Muscle of back (tissue), 11 donors: Measurements from ENCODE around the gene UMODL1. TPM values are rescaled to one million over a fixed set of nuclear protein-coding genes. Genes with fewer than 3 reads are reported as not detected.
"Not testable (repeated sequence)": the region's sequence is repeated elsewhere in the genome, so short reads cannot be mapped to it uniquely, and the experiment has no call there.

Source experiments
- DNase-seq, 3 donors: peaks; one replicate each; pipeline versions ENCODE4 v3.0.0 to v3.0.0-alpha.2; 2013
- polyA plus RNA-seq, 10 donors: library from polyadenylated mRNA; unstranded; fragments of 120-200 nt; gene quantifications; one replicate each; pipeline ENCODE4 v1.2.1, GENCODE V29; 2013; ENCODE audit not compliant: insufficient read length in 10 of 10

Gene UMODL1
- polyA plus RNA-seq, 10 donors, result 0.04 TPM; not detected in 9

DNA sequence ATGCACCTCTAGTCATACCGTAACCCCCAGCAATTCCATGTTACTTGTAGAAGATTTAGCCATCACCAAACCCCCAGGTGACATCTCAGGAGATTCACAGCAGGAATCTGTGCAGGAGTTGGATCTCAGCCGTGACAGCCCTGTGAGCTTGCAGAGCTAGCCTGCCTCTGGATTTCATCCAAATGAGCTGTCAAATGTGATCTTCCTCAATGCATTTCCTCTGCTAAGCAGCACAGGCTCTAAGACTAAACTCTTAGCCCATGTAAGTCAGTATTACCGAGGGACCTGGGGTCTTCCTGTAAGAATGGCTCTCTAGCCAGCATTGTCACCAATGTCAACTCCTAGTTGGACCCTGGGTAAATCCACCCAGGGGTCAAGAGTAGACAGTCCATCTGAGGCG lies 41.7 kb downstream of the UMODL1 start:
- DNase-seq, result peak in 2 of 3 donors; percentile 20 to 59

DNA sequence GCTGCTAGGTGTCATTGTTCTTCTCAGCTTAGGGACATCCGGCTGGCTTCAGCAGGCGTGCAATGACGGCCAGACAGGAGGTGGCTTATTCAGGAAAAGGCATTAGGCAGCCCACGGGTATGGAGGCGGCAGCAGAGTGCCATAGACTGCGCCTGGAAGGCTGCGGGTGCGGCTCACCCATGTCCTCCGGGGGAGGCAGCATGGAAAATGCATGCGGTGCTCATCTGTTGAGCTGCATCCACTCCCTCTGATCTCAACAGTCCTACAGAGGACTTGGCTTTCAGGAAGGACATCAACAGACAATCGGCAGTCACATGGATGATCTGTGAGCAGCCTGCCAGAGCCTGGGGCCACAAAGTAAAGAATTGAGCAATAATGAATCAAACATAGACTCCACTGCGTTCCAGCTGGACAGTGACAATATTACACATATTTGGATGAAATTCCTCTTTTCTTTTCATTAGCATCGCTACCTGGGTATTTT lies 42.9 kb downstream of the UMODL1 start:
- DNase-seq, result peak in 2 of 3 donors; percentile 12 to 59

DNA sequence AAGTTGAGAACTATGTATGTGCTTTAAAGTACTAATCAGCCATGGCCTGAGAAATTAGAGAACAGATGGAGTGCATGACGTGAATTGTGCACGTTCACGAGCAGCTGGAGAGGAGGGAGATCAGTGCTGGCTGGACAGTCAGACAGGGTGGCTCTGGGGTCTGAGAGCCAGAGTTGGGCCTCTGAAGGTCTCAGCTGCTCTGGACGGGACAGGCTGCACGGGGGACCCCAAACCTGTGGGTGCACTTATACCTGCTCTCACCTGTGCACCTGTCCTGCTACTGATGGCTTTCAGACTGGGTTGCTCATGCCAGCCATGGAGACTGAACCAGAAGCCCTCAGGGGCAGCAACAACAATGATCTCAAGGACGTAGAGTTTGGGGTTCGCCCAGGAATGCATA lies 43.5 kb downstream of the UMODL1 start:
- no peak for DNase-seq

DNA sequence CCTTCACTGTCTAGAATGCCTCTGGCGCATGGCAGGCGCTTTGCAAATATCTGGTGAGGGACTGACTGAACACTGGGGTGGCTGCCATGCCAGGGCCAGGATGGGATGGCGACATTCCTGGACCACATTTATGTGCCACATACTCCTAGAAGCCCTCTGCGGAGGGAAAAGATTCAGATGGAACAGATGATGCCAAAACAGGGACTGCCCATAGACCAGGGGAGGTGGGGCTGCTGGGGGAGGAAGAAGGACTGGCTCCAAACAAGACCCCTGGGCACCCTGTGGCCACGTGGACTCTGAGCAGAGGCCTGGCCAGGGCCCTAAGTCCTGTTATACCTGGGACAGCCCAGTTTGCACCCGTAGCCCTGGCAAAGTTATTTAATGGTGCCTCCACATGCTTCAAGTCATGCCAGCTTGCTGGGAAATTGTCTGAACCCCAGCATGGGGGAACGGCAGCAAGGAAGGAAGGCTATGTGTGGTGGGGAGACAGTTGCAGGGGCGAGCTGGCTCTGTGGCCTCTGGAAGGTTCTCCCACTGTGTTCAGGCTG lies 44.1 kb downstream of the UMODL1 start:
- DNase-seq, result no peak

DNA sequence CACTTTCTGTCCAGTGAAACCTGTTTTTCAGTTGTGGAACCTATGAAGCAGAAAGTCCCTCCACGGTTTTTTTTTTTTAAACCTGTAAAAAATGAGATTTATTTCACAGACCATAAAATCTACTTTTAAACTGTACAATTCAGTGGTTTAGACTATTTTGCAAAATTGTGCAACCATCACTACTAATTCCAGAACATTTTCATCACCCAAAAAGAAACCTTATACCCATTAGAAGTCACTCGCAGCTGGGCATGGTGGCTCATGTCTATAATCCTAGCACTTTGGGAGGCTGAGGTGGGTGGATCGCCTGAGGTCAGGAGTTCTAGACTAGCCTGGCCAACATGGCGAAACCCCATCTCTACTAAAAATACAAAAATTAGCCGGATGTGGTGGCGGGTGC lies 45.4 kb downstream of the UMODL1 start:
- not testable (repeated sequence) for DNase-seq

DNA sequence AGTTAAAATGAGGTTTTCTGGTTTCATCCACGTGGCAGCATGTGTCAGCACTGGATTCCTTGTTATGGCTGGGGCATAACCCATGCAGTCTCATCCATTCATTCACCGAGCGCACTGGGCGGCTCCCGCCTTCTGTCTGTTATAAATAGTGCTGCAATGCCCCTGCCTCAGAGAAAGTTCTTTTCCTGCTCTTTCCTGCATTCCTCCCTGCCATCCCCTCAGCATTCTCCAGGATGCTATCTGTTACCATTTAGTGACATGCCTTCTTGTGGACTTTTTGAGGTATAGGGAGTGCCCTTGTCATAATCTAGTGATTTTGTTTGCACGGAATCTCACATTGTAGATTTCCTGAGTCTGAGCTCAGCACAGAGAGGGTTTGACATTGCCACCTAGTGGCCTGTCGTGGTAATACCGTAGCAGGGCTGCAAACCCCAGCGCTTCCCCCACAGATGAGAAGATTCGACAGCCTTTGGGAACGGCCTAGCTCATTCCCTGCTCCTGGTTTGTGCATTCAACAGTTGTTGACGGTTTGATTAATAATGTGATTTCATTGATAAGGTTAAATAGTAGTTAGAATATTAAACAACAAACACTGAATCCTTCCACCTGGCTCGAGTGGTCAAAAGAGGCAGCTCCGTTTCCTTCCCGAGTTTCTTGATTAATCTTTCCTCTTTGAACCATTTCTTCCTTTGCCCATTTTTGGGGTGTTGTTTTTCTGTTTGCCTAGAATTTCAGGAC lies 46.3 kb downstream of the UMODL1 start:
- peak; percentile 74 to 88 (median 85) for DNase-seq

DNA sequence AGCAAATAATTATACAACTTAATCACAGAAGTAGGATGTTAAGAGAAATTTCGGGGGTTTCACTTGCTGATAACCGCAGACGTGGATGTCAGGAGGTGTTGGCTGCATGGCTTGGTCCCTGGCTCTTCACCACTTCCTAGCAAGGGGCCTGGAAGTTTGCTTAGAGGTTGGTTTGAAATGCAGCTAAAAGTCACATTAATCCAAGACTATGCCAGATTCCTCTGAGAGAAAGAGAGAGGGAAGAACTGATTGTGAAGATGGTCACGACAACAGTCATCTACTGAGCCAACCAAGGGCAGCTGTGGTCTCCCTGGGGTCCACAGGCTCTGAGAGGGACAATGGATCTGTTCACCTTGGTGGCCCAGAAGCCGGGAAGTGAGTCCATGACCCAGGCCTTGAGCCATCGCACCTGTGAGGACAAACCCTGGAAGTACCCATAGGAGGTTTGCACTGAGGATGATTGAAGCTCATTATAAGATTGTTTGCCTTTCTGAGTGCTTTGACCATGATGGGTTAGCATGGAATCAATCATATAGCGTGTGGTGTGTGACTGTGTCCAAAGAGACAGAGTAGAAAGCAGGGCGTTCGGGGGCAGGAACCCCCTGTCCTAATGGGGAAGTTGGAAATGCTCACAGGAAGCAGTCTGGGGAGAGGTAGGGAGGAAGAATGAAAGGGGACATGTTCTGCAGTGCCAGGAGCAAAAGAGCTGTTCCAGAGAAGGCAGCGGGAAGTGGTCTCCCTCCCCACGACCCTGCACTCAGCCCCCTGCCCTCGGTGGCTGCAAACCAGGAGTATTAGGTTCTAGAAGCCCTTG lies 47.1 kb downstream of the UMODL1 start:
- DNase-seq, result no peak

DNA sequence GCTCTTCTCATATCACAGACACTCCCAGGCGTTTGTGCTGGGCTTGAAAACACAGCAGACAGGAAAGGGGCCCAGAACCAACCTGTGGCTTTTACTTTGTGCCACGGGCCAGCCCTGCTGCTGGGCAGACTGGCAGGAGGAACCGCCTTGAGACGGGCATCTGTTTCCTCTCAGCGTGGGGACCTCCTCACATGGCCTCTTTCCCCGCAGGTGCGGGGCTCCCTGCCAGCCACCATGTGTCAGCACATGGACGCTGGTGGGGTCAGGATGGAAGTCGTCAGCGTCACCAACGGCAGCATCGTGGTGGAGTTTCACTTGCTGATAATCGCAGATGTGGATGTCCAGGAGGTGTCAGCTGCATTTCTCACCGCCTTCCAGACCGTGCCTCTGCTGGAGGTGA lies 47.8 kb downstream of the UMODL1 start:
- DNase-seq, result no peak

DNA sequence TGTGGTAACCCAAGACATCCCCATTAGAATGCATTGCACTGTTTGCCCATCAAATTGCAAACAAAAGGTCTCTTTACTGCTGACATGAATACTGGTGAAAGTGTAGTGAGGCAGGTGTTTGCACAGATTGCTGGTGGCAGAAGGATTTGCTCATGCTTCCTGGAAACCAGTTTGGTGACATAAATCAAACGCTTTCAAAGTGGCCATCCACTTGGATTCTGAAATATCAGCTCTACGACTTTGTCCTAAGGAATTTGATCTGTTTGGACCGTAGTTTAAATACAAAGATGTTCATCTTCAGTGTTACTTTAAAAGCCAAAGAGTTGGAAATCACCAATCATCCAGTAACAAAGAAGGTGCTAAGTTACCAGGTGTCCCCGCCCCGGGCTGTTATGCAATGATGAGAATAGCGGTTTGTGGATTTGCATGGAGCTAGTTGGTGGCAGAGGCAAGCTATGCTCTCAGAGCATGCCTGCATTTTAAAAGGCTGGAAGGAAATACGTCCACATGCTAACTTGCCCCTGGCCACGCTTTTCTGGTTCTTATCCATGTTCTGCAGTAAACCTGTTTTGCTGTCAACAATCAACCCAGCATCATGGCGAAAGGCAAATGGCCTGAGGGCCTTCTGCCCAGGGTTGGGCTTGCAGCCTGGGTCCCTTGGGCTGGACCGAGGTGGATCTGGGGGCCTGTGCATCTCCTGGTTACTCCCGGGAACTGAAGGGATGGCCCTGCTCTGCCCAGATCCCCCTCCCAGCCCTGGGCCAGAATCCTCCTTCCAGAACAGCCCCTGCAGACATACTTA lies 49.2 kb downstream of the UMODL1 start:
- no peak for DNase-seq

DNA sequence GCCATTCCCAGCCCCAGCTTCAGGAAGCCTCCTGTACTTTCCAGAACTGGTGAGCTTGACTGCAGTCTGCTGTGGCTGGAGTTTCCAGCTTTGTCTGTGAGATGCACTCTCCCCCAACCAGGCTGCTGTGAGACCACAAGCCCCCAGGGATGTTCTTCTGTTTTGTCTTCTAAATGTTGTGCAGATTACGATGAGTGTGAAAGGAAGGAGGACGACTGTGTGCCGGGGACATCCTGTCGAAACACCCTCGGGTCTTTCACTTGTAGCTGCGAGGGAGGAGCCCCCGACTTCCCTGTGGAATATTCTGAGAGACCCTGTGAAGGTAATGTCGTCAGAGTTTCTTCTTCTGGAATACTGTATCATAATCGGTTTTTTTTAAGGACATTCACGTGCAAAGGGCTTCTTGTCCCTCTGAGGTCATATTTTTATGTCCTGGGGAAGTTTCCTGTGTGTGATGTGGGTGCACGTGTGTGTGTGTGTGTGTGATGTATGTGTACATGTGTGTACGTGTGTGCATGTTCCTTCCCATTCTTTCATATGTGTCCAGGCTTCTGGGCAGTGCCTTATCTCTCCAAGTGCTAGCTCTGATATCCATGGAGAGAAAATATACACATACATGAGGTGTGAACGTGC lies 49.9 kb downstream of the UMODL1 start:
- DNase-seq, result no peak

DNA sequence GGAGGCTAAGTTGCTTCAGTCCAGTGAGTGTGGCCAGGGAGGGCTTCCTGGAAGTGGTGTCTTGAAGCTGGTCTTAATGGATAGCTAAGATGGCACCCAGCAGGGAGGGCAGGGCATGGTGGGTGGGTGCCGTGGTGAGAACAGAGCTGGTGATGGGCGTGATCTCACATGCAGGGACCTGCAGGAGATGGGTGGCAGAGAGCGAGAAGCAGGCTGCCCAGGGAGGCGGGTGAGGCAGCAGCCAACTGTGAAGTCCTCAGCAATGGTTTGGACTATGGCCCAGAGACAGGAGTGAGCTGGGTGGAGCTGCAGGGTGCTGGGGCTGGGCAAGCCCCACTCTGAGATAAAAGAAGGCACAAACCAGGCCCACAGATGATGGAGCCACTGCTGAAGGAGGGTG lies 50.7 kb downstream of the UMODL1 start:
- no peak for DNase-seq

DNA sequence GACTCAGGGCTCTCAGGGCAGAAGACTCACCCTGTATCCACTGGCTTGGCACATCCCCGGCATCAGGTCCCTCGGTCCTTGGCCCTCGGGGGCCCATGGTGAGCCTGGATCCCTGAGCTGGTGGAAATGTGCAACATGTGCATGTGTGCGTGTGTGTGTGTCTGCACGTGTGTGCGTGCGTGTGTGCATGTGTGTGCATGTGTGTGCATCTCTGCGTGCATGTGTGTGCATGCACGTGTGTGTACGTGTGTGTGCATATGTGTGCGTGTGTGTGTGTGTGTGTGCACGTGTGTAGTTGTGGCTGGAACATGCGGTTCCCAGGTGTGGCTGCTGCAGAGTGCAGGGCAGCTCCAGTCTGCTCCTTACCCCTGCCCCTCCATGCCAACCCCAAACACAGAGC lies 51.3 kb downstream of the UMODL1 start:
- no peak for DNase-seq

DNA sequence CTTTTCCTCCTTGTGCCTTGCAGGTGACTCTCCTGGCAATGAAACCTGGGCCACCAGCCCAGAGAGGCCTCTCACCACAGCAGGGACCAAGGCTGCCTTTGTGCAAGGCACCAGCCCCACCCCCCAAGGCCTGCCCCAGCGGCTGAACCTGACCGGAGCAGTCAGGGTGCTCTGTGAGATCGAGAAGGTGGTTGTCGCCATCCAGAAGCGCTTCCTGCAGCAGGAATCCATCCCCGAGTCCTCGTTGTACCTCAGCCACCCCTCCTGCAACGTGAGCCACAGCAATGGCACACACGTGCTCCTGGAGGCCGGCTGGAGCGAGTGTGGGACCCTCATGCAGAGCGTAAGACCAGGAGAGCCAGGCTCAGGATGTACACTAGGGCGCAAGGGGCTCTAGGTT lies 51.7 kb downstream of the UMODL1 start:
- DNase-seq, result no peak

DNA sequence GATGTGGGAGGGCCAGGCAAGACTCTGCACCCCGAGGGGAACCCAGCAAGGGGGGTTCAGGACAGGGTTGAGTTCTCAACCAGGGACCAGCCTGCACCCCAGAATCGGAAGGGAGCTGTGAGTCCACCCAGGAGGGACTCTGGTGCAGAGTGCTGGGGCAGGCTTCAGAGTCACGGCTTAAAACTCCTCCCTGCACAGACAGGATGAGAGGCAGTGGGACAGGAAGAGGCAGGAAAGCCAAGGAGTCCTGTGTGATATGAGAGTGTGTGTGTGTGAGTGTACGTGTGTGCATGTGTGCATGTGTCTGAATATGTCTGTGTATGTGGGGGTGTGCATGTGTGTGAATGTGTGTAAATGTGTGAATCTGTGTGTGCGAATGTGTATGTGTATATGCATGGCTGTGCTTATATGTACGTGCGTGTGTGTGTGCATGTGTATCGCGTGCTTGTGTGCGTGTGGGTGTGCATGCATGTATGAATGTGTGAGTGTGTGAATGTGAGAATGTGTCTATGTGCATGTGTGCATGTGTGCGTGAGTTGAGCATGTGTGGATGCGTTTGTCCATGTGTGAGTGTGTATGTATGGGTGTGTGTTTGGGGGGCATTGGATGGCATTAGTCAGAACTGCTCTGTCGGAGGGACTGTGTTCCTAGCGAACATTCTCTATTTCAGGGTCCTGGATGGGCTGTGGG lies 52.2 kb downstream of the UMODL1 start:
- no peak for DNase-seq

DNA sequence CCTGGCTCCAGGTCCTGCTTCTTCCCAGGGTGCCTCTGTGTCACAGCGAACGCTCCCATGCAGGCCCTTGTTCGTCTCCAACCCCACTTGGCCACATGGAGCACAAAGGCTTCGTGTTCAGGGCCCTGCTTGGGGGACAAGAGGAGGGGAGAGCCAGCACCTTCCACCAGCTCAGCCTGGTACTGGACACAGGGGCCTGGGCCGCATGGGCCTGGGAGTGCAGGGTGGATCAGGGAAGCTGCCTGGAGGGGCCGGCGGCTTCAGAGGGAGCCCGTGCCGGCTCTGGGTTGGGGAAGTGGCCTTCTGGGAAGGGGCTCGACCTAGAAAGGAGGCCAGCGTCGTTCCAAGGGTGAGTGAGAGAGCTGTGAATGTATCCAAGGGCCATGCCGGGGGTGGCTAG lies 53.0 kb downstream of the UMODL1 start:
- no peak for DNase-seq

DNA sequence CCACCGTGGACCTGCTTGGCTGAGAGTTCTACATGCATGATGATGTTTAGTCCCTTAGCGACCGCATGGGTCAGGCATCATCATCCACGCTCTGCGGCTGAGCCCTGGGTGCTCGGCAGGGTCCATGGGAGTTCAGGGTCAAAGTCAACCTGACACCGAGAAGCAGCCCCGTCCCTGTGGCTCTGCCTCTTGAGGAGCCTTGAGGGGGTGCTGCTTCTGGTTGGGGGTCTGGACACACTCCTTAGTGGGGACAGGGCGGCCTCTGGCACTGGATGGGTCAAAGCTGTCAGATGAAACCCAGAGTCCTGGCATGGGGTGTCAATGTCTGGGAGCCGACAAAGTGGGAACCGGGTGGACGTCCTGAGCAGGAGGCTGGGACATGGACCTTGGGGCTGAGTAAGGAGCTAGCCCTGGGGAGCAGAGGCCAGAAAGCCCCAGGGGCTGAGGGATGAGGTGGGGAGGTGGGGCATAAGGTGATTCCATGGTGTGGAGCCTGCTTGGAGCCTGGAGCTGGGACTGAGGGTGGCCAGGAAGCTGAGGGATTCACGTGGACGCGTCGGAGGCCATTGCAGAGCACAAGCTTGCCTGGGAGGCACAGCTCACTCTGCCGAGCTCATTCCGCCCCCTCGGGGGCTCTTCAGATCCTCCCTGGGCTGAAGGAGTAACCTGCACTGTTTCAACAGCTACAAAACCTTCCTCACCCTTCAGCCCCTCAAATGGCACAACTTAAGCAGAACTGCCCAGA lies 53.9 kb downstream of the UMODL1 start:
- DNase-seq, result no peak

DNA sequence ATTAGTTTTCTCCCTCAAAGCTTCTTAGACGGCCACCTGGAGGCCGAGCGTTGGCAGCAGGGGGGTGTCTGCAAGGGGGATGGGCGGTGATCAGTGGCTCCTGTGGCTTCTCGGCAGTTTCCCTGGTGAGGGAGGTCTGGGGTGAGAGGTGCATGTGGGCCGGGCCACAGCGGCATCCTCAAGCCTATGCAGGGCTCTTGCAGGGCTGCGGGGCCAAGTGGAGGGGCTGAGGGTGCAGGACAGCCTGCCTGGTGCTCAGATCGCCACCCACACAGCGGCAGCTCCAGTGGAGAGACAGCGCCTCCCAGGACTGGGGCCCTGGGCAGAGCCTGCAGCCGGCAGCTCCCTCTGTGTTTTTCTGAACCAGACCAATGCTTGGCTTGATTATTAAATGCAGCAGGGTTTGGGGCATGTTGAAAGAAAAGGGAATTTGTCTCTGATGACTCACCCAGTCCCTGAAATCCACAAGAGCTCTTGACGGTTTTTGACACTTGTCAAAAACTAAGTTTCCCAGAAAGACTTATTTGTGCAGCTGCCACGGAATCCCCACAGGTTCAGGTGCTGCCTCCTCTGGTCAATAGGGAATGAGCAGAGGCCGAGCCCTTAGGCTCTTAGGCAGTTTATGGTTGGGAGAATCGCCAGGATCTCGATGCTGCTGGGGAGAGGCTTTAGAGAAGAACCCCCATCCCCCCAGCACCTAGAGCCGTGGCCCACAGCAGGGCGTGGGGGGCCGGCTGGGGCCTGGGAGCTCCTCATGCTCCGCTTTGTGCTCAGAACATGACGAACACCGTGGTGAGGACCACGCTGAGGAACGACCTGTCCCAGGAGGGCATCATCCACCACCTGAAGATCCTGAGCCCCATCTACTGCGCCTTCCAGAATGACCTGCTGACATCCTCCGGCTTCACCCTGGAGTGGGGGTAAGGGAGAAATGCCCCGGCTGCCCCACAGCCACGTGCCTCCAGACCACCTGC lies 54.7 kb downstream of the UMODL1 start:
- peak in 1 of 3 donors; percentile 19 for DNase-seq
